ENCODE data around the gene BHMT2. TPM values are rescaled to one million over a fixed set of nuclear protein-coding genes. Genes with fewer than 3 reads are reported as not detected.

BHMT2 gene
- total RNA-seq, 4 donors from 2014 or later, result 1.1 to 10.7 (median 2.8) TPM; not detected in 1

DNA sequence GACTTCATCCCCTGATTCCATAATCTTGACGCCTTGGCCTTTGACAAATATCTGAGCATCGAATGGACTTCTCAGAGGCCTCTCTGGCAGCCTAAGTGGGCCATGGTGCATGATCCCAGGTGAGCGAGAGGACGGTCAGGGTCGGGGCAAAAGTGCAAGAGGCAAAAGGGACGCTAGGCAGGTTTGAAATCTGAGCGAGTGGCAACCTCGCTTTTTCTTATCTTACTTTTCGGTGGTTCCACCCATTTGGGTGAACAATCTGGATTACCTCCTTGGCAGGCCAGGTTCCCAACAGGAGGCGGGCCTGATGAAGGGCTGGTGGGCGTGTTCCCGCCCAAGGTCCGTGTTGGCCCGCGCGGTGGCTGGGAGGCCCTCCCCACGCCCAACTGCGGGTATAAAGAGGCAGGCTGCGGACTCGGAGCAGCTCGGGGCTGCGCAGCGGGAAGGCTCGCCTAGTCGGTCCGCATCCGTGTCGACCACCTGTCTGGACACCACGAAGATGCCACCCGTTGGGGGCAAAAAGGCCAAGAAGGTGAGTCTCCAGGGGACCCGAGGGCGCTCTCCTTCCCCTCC is 41.9 kb downstream of the BHMT2 start, which contains the start of gene BHMT:
BHMT (plus strand) TSS at position 423 of the 573 bp plus-strand sequence; CDS start at position 500, 77 bp downstream.
- Histone ChIP-seq H3K4me1 (peaks cover 0 to 8% (median 3%) of the 10 kb centered on the region in 4 donors), H3K27me3 (peaks cover 0 to 15% of the 10 kb centered on the region in 2 donors), H3K4me3 (peak within 1 kb of the TSS in 1 of 4 donors; percentile 8), H3K36me3 (no peaks in the 10 kb centered on the region), H3K27ac (no peak within 1 kb of the TSS), H3K9me3 (no peaks in the 10 kb centered on the region)
- TF ChIP-seq, protein P1, sequence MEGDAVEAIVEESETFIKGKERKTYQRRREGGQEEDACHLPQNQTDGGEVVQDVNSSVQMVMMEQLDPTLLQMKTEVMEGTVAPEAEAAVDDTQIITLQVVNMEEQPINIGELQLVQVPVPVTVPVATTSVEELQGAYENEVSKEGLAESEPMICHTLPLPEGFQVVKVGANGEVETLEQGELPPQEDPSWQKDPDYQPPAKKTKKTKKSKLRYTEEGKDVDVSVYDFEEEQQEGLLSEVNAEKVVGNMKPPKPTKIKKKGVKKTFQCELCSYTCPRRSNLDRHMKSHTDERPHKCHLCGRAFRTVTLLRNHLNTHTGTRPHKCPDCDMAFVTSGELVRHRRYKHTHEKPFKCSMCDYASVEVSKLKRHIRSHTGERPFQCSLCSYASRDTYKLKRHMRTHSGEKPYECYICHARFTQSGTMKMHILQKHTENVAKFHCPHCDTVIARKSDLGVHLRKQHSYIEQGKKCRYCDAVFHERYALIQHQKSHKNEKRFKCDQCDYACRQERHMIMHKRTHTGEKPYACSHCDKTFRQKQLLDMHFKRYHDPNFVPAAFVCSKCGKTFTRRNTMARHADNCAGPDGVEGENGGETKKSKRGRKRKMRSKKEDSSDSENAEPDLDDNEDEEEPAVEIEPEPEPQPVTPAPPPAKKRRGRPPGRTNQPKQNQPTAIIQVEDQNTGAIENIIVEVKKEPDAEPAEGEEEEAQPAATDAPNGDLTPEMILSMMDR (IDR thresholded peaks at IDR 0.05), result no peak
- TF ChIP-seq POLR2A (IDR thresholded peaks at IDR 0.05), result no peak
- no peak for DNase-seq

DNA sequence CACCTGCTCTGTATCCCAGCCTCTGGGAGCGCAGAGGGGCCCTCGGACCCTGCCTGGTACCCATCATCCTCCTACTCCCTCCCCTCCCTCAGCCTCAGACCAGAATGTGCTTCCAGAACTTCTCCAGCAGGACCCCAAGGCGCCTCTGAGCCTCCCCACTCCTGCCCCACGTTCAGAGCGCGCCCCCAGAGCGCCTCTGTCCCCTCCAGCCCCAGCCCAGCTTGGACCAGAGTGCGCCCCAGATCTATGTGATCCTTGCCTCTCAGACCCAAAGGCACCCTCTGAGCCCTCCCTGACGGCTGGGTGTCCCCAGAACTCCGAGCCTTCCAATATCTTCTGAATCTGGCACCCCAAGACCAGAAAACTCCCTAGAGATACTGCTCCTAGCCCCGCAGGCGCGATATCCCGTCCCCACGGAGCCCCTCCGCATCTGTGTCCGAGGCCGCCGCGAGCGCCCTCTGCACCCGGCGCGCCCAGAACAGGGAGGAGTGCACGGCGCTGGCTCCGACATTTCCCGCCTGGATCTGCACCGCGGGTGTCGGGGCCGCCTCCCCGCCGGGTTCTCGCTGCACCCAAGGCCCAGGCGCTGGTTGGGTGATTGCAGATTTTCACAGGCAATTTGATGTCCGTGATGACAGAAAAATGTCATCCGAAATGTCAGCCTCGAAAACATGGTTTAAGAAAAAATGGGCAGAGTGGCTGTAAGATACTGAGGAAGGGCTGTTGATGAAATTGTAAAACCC is 42.6 kb downstream of the BHMT2 start:
- no peak for TF ChIP-seq POLR2A (IDR thresholded peaks at IDR 0.05)
- TF ChIP-seq, protein P1 (IDR thresholded peaks at IDR 0.05), result no peak
- Histone ChIP-seq H3K4me3 (peak overlapping the region in 1 of 4 donors; percentile 8), H3K9me3 (no peaks in the 10 kb centered on the region), H3K4me1 (peaks cover 0 to 8% (median 3%) of the 10 kb centered on the region in 4 donors), H3K27ac (no peak overlapping the region), H3K27me3 (peaks cover 0 to 15% of the 10 kb centered on the region in 2 donors), H3K36me3 (no peaks in the 10 kb centered on the region)
- DNase-seq, result no peak

DNA sequence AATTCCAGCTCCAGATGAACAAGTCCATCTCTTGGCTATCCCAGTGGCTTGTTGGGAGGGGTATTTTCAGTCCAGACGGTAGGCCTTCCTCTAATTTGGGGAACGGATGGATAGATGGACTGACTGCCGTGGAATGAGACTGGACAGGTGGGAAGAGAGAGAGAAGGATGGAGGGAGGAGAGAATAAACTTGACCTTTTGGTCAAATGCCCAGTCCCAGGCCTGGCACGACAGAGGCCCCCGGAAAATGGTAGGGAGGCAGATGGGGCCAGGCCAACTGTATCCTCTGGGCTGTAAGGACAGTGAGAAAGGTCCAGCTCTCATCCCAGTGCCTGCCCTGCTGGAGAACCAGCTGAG is 43.1 kb downstream of the BHMT2 start:
- H3K4me1 ChIP-seq, result peaks cover 0 to 8% (median 3%) of the 10 kb centered on the region in 4 donors
- TF ChIP-seq, protein P1 (IDR thresholded peaks at IDR 0.05), result no peak
- no peak for TF ChIP-seq POLR2A (IDR thresholded peaks at IDR 0.05)
- no peak overlapping the region for H3K27ac ChIP-seq
- H3K36me3 ChIP-seq, result no peaks in the 10 kb centered on the region
- H3K27me3 ChIP-seq, result peaks cover 0 to 15% of the 10 kb centered on the region in 2 donors
- H3K4me3 ChIP-seq, result no peak overlapping the region
- DNase-seq, result no peak
- no peaks in the 10 kb centered on the region for H3K9me3 ChIP-seq

DNA sequence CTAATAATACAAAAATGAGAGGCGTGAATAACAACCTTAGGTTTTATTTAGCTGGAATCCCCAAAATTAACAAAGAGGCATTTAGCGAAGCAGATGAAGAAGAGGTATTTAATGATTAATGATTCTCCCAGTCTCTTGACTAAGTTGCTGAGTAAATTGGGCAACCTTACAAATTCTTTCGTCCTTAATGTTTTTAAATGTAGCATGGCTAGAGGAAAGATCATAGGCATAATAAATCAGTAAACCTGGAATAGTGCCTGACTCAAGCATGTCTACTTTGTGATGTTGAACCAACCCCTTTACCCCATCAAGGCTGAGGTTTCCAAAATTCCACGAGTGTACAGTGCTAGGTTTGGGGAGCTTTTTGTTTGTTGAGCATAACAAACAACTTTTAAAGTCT is 49.9 kb downstream of the BHMT2 start:
- H3K36me3 ChIP-seq, result no peaks in the 10 kb centered on the region
- H3K27me3 ChIP-seq, result no peaks in the 10 kb centered on the region
- TF ChIP-seq POLR2A (IDR thresholded peaks at IDR 0.05), result no peak
- TF ChIP-seq, protein P1 (IDR thresholded peaks at IDR 0.05), result no peak
- no peak for DNase-seq
- no peaks in the 10 kb centered on the region for H3K4me1 ChIP-seq
- H3K9me3 ChIP-seq, result no peaks in the 10 kb centered on the region
- H3K27ac ChIP-seq, result no peak overlapping the region
- no peak overlapping the region for H3K4me3 ChIP-seq

DNA sequence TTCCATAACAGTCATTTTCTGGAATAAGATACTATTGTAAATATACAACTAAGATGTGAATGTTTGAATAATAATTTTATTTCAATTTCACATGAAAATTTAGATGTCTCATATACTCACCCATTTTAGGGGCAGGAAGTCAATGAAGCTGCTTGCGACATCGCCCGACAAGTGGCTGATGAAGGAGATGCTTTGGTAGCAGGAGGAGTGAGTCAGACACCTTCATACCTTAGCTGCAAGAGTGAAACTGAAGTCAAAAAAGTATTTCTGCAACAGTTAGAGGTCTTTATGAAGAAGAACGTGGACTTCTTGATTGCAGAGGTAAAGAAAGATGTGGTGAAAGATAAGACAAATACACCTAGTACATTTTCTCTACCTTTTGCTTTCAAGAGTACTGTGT is 50.7 kb downstream of the BHMT2 start:
- no peaks in the 10 kb centered on the region for H3K36me3 ChIP-seq
- no peaks in the 10 kb centered on the region for H3K4me1 ChIP-seq
- TF ChIP-seq, protein P1 (IDR thresholded peaks at IDR 0.05), result no peak
- no peak for TF ChIP-seq POLR2A (IDR thresholded peaks at IDR 0.05)
- H3K9me3 ChIP-seq, result no peaks in the 10 kb centered on the region
- H3K4me3 ChIP-seq, result no peak overlapping the region
- no peak for DNase-seq
- H3K27me3 ChIP-seq, result no peaks in the 10 kb centered on the region
- no peak overlapping the region for H3K27ac ChIP-seq

Data from Peyer's patch (tissue), 4 donors.